VCaP (cell line): ENCODE data around the gene PKN1.

Source experiments
- H3K27ac ChIP-seq: fragments of 450-650 bp; 2 replicates; pipeline ENCODE4 v1.5.1; 2017
- TF ChIP-seq, protein P1 (sequence below): fragments of 450-650 bp; conservative IDR thresholded peaks from 2 replicates; pipeline ENCODE4 v1.5.1; 2017; ENCODE audit warnings: mild to moderate bottlenecking, moderate library complexity

The PKN1 gene

DNA sequence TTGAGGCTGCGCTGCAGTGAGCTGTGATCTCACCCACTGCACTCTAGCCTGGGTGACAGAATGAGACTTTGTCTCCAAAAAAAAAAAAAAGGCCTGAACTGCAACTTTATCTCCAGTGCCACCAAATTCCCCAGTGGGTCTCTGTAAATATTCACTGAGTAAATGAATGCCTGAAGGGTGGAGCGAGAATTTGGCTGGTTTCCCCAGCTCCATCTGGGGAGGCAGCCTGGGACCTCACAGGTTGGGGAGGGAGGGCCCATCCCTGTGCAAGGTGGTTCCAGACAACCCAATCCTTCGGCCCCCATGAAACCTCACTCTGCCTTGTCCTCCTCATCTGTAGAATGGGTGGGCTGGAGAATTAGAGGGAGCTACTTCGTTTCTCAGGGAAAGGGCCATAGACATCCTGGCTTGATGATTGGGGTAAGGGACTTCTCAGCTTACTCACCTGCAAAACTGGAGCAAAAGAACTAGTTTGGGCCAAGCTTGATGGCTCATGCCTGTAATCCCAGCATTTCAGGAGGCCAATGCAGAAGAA lies 4.2 kb upstream of the PKN1 start:
- TF ChIP-seq, protein P1, sequence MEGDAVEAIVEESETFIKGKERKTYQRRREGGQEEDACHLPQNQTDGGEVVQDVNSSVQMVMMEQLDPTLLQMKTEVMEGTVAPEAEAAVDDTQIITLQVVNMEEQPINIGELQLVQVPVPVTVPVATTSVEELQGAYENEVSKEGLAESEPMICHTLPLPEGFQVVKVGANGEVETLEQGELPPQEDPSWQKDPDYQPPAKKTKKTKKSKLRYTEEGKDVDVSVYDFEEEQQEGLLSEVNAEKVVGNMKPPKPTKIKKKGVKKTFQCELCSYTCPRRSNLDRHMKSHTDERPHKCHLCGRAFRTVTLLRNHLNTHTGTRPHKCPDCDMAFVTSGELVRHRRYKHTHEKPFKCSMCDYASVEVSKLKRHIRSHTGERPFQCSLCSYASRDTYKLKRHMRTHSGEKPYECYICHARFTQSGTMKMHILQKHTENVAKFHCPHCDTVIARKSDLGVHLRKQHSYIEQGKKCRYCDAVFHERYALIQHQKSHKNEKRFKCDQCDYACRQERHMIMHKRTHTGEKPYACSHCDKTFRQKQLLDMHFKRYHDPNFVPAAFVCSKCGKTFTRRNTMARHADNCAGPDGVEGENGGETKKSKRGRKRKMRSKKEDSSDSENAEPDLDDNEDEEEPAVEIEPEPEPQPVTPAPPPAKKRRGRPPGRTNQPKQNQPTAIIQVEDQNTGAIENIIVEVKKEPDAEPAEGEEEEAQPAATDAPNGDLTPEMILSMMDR = no peak
- no peak overlapping the region for H3K27ac ChIP-seq

DNA sequence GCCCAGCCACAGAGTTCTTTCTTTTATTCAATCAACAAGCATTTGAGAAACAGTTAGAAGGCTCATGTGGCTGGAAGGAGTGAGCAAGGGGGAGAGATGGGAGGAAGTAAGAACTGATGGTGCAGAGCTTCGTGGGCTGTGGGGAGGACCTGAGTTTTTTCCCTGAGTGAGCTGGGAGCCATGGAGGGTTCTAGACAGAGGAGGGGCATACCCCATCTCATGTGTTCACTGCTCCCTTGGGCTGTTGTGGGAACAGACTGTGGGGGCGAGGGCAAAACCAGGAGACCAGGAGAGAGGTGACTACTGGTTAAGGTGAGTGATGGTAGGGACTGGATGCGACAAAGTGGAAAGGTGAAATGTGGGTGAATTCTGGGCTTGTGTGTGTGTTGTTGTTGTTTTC lies 2.4 kb upstream of the PKN1 start:
- TF ChIP-seq, protein P1 = no peak
- no peak overlapping the region for H3K27ac ChIP-seq

DNA sequence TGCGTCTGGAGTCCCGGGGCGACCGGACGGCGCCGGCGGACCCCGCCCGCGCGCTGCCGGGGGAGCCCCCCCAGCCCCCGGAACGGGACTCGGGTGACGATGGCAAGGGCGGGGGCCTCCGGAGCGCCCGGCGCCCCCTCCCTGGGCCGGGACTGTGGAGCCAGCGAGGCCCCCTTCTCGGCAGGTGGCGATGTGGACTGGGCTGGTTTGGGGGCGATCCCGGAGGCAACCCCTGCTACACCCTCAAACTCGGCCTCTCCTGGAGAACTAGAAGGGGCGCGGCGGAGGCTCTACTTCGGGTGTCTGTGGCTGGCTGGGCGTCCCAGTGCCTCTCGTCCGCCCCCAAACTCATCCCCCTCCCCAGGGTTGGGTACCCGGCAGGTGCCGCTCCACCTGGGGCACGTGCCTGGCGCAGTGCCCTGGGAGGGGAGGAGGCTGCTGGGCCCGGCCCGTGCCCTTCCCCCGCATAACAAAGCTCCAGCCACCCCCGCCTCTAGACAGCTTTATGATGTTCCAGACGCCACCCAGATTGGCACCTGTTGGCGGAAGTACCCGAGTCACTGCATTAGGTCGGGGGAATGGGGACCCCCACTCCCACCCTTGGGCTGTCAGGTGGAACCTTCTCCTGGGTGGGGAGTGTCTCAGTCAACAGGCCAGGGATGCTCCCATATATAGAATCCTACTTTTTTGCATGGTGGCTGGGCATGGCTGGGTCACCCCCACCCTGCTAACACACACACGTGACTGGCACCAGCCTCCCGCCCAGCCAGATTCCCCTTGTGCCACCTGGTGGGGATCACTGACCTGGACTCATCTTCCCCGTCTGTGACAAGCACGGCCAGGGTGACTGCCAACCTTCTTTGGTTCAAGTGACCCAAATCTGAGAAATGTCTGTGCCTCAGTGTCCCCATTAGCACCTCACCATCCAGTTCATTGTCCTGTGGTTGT lies 722 bp downstream of the PKN1 start:
- peak overlapping the region; percentile 95 for H3K27ac ChIP-seq
- TF ChIP-seq, protein P1 = 0 out of 2 replicates have a peak, but pooled peaks have one; percentile 25

DNA sequence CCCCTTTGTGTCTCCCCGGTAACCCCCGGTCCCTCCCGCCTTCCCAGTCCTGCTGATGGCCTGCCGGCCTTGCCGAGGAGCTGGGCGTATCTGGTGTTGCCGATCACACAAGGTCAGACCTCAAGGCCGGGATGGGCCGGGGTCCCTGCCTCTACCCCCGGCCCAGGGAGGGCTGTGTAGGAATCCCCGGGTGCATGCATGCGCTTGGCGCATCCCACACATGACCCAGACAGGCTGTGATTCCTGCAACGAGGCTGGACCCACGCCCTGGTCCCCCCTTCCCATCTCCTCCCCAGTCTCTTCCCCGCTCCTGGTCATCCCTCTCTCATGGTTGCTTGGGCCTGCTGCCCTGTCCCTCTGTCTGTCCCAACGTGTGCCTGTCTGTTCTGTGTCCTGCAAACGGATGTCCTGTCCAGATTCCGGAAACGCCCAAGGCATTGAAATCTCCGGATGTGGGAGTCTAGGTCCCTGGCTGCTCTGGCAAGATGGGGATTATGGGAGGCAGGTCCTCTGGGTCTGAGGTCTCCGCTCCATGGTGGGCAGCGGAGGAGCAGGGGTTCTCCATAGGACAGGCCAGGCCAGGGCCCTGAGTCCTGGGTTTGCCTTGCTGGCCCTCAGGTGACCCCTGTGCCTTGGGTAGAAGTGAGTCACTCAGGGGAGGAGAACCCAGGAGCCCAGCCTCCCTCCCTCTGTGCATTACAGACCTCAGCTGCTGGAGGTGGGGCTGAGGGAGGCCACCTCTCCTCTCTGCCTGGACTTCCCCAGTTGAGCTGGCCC lies 1.6 kb downstream of the PKN1 start:
- TF ChIP-seq, protein P1 = no peak; the same call in 1 of the 2 replicates
- peak overlapping the region; percentile 95 for H3K27ac ChIP-seq

DNA sequence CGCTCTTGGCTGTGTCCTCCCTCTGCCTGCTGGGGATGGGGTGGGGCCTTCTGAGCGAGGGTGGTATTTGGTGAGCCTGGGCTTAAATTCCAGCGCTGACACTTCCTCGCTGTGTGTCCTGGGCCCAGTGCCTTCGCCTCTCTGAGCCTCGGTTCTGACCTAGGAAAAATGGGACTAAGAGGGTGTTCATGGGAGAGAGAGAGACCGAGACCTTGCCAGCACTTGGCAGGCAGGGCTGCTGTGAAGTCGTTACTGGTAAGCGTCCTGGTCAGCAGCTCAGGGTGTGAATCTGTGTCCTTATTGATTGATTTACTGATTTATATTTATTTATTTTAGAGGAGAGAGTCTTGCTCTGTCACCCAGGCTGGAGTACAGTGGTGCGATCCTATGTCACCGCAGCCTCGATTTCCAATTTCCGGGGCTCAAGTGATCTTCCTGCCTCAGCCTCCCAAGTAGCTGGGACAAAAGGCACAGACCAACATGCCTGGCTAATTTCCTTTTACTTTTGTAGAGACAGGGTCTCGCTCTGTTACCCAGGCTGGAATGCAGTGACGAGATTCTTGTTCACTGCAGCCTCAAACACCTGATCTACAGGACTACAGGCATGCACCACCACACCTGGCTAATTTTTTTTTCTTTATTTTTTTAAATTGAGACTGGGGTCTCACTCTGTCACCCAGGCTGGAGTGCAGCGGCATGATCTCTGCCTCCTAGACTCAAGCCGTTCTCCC lies 2.4 kb downstream of the PKN1 start:
- TF ChIP-seq, protein P1 = no peak
- H3K27ac ChIP-seq = peak overlapping the region; percentile 95

DNA sequence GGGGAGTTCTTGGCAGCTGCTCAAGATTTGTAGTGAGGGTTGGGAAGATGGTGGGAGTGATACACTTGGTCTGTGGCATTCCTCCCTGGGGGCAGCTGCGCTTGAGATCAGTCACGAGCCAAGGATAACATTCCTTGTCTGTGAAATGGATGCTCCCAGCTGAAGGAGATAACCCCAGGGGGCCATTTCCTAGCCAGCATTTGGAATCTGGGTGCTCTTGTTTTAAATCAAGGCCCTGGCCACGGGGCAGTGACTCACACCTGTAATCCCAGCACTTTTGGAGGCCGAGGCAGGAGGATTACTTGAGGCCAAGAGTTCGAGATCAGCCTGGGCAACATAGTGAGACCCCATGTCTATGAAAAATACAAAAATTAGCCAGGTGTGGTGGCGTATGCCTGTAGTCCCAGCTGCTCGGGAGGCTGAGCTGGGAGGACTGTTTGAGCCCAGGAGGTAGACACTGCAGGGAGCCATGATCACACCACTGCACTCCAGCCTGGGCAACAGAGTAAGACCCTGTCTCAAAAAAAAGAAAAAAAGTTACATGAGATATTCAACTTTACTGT lies 4.6 kb downstream of the PKN1 start:
- H3K27ac ChIP-seq = no peak overlapping the region
- TF ChIP-seq, protein P1 = no peak
